WERI-Rb-1 (cell line): Measurements from ENCODE around the gene TRAPPC5.

Experiments used
- DNase-seq: peaks from one replicate; pipeline ENCODE4 v3.0.0-alpha.2; 2020
- H3K27ac ChIP-seq: fragments of 250-450 bp; sonication (Bioruptor Pico); 2 replicates; pipeline ENCODE4 v1.5.1; 2020; ENCODE audit warnings: mild to moderate bottlenecking, moderate library complexity
- H3K27me3 ChIP-seq: fragments of 250-450 bp; sonication (Bioruptor Pico); 2 replicates; pipeline ENCODE4 v1.5.1; 2021; ENCODE audit warnings: mild to moderate bottlenecking, low read depth, moderate library complexity; ENCODE audit not compliant: insufficient read depth, severe bottlenecking
- H3K36me3 ChIP-seq: fragments of 250-450 bp; sonication (Bioruptor Pico); 2 replicates; pipeline ENCODE4 v1.5.1; 2020; ENCODE audit warnings: mild to moderate bottlenecking, moderate library complexity
- H3K4me3 ChIP-seq: 2 replicates; pipeline ENCODE4 v1.5.1; 2011; ENCODE audit warnings: low read depth, mild to moderate bottlenecking, control low read depth, low read length
- H3K9me3 ChIP-seq: fragments of 250-450 bp; sonication (Bioruptor Pico); 2 replicates; pipeline ENCODE4 v1.5.1; 2021; ENCODE audit warnings: mild to moderate bottlenecking, moderate library complexity; ENCODE audit not compliant: severe bottlenecking
- CTCF ChIP-seq: IDR thresholded peaks from 2 replicates; pipeline ENCODE4 v1.5.1; 2011; ENCODE audit warnings: low read depth, mild to moderate bottlenecking, control low read depth, inconsistent platforms, low read length

TRAPPC5 gene

GRCh38 chr19:7690779-7691258 is 10.2 kb downstream of the TRAPPC5 start:
- no peak for DNase-seq
- no peak for TF ChIP-seq CTCF
- Histone ChIP-seq H3K4me3 (no peak overlapping the region), H3K27ac (no peak overlapping the region), H3K9me3 (peaks cover 4% of the 10 kb centered on the region), H3K36me3 (no peaks in the 10 kb centered on the region), H3K27me3 (no peaks in the 10 kb centered on the region)

GRCh38 chr19:7691497-7691896 is 10.9 kb downstream of the TRAPPC5 start:
- no peak for TF ChIP-seq CTCF
- no peak for DNase-seq

GRCh38 chr19:7692417-7693088 is 11.9 kb downstream of the TRAPPC5 start:
- H3K27me3 ChIP-seq: no peaks in the 10 kb centered on the region

More at GRCh38 chr19:7691497-7691896, 10.9 kb downstream of the TRAPPC5 start:
- no peaks in the 10 kb centered on the region for H3K36me3 ChIP-seq
- H3K27ac ChIP-seq: no peak overlapping the region
- no peak overlapping the region for H3K4me3 ChIP-seq
- no peaks in the 10 kb centered on the region for H3K27me3 ChIP-seq
- peaks cover 4% of the 10 kb centered on the region for H3K9me3 ChIP-seq

GRCh38 chr19:7694499-7694898 is 13.9 kb downstream of the TRAPPC5 start:
- H3K36me3 ChIP-seq: no peaks in the 10 kb centered on the region
- H3K4me3 ChIP-seq: no peak overlapping the region
- H3K9me3 ChIP-seq: peaks cover 4% of the 10 kb centered on the region
- no peak for DNase-seq
- no peak overlapping the region for H3K27ac ChIP-seq
- TF ChIP-seq CTCF: no peak
- no peaks in the 10 kb centered on the region for H3K27me3 ChIP-seq

More at GRCh38 chr19:7692417-7693088, 11.9 kb downstream of the TRAPPC5 start:
- DNase-seq: no peak
- no peaks in the 10 kb centered on the region for H3K36me3 ChIP-seq
- H3K27ac ChIP-seq: no peak overlapping the region
- TF ChIP-seq CTCF: no peak
- peaks cover 4% of the 10 kb centered on the region for H3K9me3 ChIP-seq
- no peak overlapping the region for H3K4me3 ChIP-seq

GRCh38 chr19:7697721-7698287 is 17.2 kb downstream of the TRAPPC5 start:
- no peak overlapping the region for H3K27ac ChIP-seq
- no peak for DNase-seq
- H3K4me3 ChIP-seq: no peak overlapping the region
- H3K27me3 ChIP-seq: no peaks in the 10 kb centered on the region
- no peaks in the 10 kb centered on the region for H3K36me3 ChIP-seq
- no peak for TF ChIP-seq CTCF
- no peaks in the 10 kb centered on the region for H3K9me3 ChIP-seq

GRCh38 chr19:7698583-7698982 is 17.9 kb downstream of the TRAPPC5 start:
- no peak overlapping the region for H3K27ac ChIP-seq
- H3K4me3 ChIP-seq: no peak overlapping the region
- H3K27me3 ChIP-seq: no peaks in the 10 kb centered on the region

More at GRCh38 chr19:7698583-7698982, 17.9 kb downstream of the TRAPPC5 start:
- Histone ChIP-seq H3K9me3 (no peaks in the 10 kb centered on the region), H3K36me3 (no peaks in the 10 kb centered on the region)
- TF ChIP-seq CTCF: no peak
- no peak for DNase-seq
